Activated T-cell treated with anti-CD3 and anti-CD28 coated beads, Interleukin-2, amount 50 U/mL, for 24 hours (primary cell): Measurements from ENCODE around the gene PXN.

Experiments
- DNase-seq: peaks from one replicate; pipeline ENCODE4 v3.0.0-alpha.2; 2020
- H3K27ac Mint-ChIP-seq: 2 replicates; pipeline ENCODE4 v1.8.0; 2020; ENCODE audit warnings: mild to moderate bottlenecking, mixed read lengths
- H3K27me3 Mint-ChIP-seq: 2 replicates; pipeline ENCODE4 v1.8.0; 2020; ENCODE audit warnings: mixed read lengths
- H3K36me3 Mint-ChIP-seq: 2 replicates; pipeline ENCODE4 v1.8.0; 2020; ENCODE audit warnings: low read depth, mixed read lengths
- H3K4me1 Mint-ChIP-seq: 2 replicates; pipeline ENCODE4 v1.8.0; 2020; ENCODE audit warnings: low read depth, mixed read lengths
- H3K4me3 Mint-ChIP-seq: 2 replicates; pipeline ENCODE4 v1.8.0; 2020; ENCODE audit warnings: mild to moderate bottlenecking, moderate library complexity, mixed read lengths
- H3K9me3 Mint-ChIP-seq: 2 replicates; pipeline ENCODE4 v1.8.0; 2020; ENCODE audit warnings: mixed read lengths

Gene PXN

DNA sequence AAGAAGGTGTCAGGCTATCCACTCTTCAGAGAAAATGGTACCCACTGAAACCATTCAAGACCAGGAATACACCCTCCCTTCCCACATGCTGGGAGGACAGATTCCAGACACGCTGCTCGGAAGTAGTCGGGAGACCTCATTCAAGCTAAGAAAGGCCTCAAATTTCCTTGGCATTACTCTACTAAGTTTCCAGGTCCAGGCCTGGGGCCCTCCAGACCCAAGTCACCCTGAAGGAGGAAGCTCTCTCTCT is 37.6 kb downstream of the PXN start:
- H3K27me3 Mint-ChIP-seq, result no peaks in the 10 kb centered on the region
- no peaks in the 10 kb centered on the region for H3K9me3 Mint-ChIP-seq
- peak overlapping the region; percentile 96 for H3K27ac Mint-ChIP-seq
- no peak overlapping the region for H3K4me3 Mint-ChIP-seq
- H3K36me3 Mint-ChIP-seq, result peaks cover 27% of the 10 kb centered on the region
- peaks cover 78% of the 10 kb centered on the region for H3K4me1 Mint-ChIP-seq
- DNase-seq, result no peak

DNA sequence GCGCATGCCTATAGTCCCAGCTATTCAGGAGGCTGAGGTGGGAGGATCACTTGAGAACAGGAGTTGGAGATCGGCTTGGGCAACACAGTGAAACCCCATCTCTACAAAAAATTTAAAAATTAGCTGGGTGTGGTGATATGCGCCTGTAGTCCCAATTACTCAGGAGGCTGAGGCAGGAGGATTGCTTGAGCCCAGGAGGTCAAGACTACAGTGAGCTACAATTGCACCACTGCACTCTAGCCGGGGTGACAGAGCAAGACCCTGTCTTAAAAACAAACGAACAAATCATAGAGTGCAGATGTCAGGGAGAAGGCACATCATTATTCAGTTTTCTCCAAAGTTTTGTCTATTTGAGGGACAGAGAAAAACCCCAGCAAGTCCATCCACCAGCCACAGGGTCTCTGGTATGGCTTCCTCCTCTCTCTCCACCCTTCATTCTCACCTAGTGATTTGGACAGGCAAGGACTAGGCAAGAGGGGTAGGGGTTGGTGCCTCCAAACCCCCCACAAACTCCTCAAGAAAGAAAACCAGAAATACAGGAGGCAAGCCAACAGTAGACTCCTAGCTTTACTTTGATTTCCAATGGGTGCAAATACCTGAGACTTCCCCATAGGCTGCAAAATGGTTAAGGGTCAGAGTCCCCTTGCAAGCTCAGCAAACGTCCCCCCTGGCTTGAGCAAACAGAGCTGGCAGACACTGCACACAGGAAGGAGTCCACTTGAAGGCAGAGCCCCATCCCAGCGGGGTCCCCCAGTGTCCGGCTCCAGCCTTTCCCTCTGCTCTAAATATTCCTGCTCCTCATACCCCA is 38.1 kb downstream of the PXN start:
- Mint-ChIP-seq H3K4me3 (no peak overlapping the region), H3K27ac (peak overlapping the region; percentile 96), H3K27me3 (no peaks in the 10 kb centered on the region), H3K4me1 (peaks cover 73% of the 10 kb centered on the region), H3K9me3 (no peaks in the 10 kb centered on the region), H3K36me3 (peaks cover 31% of the 10 kb centered on the region)
- DNase-seq, result no peak

DNA sequence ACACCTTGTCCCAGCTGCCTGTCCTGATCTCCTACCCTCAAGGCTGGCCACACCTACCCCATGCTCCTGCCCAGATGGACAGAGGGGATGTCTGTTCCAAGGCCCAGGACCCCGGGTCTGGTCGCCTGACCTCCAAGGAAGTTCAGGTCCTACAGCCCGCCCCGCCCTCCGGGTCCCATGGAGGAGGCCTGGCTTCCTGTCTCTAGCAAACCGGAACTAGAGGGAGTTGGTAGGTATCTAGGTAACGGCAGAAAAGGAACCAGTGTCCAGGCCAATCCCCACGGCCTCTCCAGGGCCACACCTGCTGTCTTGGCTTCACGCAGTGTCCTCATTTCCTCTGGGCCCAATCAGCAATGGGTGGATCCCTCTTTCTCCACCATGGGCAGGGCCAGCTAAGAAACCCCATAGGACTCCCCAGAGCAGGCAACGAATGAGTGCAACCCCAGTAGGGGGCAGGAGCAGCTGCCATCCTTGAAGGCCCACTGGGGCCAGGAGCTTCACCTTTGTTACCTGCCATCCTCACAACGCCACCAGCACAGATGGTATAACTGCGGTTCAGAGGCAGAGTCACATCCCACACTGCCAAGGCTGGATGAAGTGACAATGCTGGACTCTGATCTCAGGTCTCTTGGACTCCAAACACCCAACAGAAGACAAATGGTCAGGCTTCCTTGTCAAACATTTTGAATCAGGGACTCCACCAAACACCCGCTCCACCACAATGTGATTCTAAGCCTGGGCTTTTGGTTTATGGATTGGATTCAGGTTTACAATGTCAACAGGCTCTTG is 39.5 kb downstream of the PXN start:
- peaks cover 42% of the 10 kb centered on the region for H3K36me3 Mint-ChIP-seq
- H3K27me3 Mint-ChIP-seq, result no peaks in the 10 kb centered on the region
- H3K4me3 Mint-ChIP-seq, result peak overlapping the region; percentile 64
- peak overlapping the region; percentile 92 for H3K27ac Mint-ChIP-seq
- peaks cover 59% of the 10 kb centered on the region for H3K4me1 Mint-ChIP-seq
- H3K9me3 Mint-ChIP-seq, result no peaks in the 10 kb centered on the region
- peak; percentile 47 for DNase-seq

- no peak for DNase-seq
- H3K9me3 Mint-ChIP-seq, result no peaks in the 10 kb centered on the region
- H3K27me3 Mint-ChIP-seq, result no peaks in the 10 kb centered on the region
- peak overlapping the region; percentile 92 for H3K27ac Mint-ChIP-seq
- H3K36me3 Mint-ChIP-seq, result peaks cover 51% of the 10 kb centered on the region
- H3K4me3 Mint-ChIP-seq, result peak overlapping the region; percentile 29
- H3K4me1 Mint-ChIP-seq, result peaks cover 50% of the 10 kb centered on the region
These were observed 40.4 kb downstream of the PXN start for GRCh38 chr12:120225200-120225558.

GRCh38 chr12:120224304-120225199 is 41.0 kb downstream of the PXN start:
- Mint-ChIP-seq H3K4me1 (peaks cover 44% of the 10 kb centered on the region), H3K27me3 (no peaks in the 10 kb centered on the region), H3K4me3 (peak overlapping the region; percentile 29), H3K9me3 (no peaks in the 10 kb centered on the region), H3K27ac (peak overlapping the region; percentile 92), H3K36me3 (peaks cover 57% of the 10 kb centered on the region)
- DNase-seq, result no peak

GRCh38 chr12:120223458-120224303 is 41.8 kb downstream of the PXN start:
- no peaks in the 10 kb centered on the region for H3K27me3 Mint-ChIP-seq
- no peaks in the 10 kb centered on the region for H3K9me3 Mint-ChIP-seq
- H3K36me3 Mint-ChIP-seq, result peaks cover 64% of the 10 kb centered on the region
- H3K27ac Mint-ChIP-seq, result peak overlapping the region; percentile 75
- no peak for DNase-seq
- H3K4me1 Mint-ChIP-seq, result peaks cover 35% of the 10 kb centered on the region
- H3K4me3 Mint-ChIP-seq, result no peak overlapping the region

DNA sequence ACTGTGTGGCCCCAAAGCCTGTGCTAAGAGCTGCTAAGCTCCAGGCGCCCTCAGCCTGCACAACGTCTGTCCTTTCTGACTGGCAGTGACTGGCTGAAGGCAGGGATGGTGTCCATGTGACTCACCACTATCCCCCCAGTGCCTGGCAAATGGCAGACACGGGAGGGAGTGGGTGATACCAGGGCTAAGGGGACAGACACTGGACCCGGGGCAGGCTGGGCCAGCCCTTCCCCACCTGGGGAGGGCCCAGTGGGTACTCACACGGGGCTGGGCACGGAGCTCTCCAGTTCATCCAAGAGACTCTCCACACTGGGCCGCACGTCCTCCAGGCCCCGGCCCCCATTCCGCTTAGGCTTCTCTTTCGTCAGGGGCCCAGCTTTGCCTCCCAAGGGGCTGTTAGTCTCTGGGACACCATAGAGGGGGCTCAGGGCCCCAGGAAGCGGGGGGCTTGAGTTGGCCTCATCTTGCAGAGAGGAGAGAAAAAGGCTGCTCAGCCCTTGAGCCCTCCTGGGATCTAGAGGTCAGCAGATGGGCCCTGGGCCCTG is 43.2 kb downstream of the PXN start:
- Mint-ChIP-seq H3K27ac (no peak overlapping the region), H3K4me3 (no peak overlapping the region), H3K9me3 (no peaks in the 10 kb centered on the region), H3K4me1 (peaks cover 22% of the 10 kb centered on the region), H3K36me3 (peaks cover 68% of the 10 kb centered on the region), H3K27me3 (no peaks in the 10 kb centered on the region)
- DNase-seq, result no peak

- Mint-ChIP-seq H3K4me1 (peaks cover 18% of the 10 kb centered on the region), H3K27me3 (no peaks in the 10 kb centered on the region), H3K4me3 (no peak overlapping the region), H3K9me3 (no peaks in the 10 kb centered on the region), H3K36me3 (peaks cover 66% of the 10 kb centered on the region), H3K27ac (no peak overlapping the region)
- no peak for DNase-seq
These were observed 44.0 kb downstream of the PXN start for GRCh38 chr12:120221576-120221900.

DNA sequence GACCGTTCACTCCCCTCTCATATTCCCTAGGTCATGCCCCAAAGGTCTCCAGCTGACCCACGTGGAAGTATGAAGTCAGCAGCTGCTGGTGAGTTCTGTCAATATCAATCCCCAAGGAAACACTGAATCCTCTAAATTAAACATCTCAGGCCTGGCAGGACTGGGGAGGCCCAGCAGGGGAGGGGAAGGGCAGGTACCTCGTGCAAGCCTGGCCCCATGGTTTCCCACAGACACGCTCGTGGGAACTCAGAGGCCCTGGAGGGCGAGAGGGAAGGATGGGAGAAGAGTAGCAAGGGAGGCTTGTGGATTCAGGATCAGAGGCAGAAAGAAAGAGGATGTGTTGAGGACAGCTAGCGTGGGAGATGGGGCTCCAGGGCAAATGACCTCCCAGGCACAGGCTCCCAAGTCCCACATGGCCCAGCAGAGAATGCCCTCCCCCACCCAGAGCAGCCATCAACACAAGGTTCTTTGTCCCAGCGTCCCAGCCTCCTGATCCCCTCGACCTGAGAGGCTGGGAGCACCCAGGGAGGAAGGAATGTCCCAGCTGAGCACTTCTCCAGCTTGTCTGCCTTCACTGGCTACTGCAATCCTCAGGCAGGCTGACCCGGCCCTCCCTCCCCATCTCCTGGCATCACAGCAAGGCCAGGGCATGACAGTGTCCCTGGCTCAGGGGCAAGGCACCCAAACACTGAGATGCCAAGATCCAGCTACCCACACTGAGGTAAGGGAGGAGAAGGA is 44.5 kb downstream of the PXN start:
- peaks cover 65% of the 10 kb centered on the region for H3K36me3 Mint-ChIP-seq

DNA sequence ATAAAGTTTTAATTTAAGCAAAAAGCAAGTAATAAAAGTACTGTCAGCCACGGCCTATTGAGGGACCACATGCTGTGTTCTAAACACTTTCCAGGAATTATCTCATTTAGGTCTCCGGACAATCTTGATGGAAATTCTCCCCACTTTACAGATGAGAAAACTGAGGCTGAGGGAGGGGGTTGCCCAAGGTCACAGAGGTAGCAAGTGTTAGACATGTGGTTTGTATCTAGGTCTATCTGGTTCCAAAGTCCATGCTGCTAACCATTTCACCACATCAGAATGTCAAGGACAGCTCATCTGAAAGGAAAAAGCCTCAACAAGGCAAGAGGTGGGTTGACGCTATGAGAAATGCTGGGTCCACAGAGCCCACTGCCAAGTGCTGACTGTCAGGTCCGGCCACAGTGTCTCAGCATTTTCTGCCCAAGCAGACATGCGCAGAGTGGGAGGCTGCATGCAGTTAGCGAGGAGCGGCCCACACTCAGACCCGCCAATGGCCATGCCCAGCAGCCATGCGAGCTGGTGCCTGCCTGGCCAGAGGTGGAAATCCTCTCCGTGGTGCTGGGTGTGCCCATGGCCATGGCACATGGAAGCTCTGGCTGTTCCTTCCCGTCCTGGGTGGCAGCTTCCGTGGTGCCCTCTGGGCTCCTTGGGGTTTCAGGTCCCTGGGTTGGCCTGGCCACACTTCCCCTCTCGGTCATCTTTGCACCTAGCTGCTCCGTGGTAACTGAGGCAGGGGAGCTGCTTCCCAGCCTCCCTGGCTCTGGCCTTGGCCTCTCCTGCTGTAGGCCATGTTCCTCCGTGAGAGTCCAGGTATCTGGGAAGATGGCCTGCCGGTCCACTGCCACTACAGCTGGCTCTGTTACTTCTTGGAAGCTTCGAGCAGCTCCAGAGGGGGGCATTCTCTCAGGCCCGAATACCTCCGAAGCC is 46.6 kb downstream of the PXN start:
- no peak for DNase-seq
- no peaks in the 10 kb centered on the region for H3K9me3 Mint-ChIP-seq
- H3K27ac Mint-ChIP-seq, result peak overlapping the region; percentile 52
- H3K4me3 Mint-ChIP-seq, result no peak overlapping the region
- H3K4me1 Mint-ChIP-seq, result no peaks in the 10 kb centered on the region
- peaks cover 70% of the 10 kb centered on the region for H3K36me3 Mint-ChIP-seq
- no peaks in the 10 kb centered on the region for H3K27me3 Mint-ChIP-seq

More for the DNA sequence above, 44.5 kb downstream of the PXN start:
- no peak overlapping the region for H3K4me3 Mint-ChIP-seq
- peak overlapping the region; percentile 80 for H3K27ac Mint-ChIP-seq
- no peaks in the 10 kb centered on the region for H3K27me3 Mint-ChIP-seq
- H3K4me1 Mint-ChIP-seq, result peaks cover 13% of the 10 kb centered on the region
- no peak for DNase-seq
- no peaks in the 10 kb centered on the region for H3K9me3 Mint-ChIP-seq

DNA sequence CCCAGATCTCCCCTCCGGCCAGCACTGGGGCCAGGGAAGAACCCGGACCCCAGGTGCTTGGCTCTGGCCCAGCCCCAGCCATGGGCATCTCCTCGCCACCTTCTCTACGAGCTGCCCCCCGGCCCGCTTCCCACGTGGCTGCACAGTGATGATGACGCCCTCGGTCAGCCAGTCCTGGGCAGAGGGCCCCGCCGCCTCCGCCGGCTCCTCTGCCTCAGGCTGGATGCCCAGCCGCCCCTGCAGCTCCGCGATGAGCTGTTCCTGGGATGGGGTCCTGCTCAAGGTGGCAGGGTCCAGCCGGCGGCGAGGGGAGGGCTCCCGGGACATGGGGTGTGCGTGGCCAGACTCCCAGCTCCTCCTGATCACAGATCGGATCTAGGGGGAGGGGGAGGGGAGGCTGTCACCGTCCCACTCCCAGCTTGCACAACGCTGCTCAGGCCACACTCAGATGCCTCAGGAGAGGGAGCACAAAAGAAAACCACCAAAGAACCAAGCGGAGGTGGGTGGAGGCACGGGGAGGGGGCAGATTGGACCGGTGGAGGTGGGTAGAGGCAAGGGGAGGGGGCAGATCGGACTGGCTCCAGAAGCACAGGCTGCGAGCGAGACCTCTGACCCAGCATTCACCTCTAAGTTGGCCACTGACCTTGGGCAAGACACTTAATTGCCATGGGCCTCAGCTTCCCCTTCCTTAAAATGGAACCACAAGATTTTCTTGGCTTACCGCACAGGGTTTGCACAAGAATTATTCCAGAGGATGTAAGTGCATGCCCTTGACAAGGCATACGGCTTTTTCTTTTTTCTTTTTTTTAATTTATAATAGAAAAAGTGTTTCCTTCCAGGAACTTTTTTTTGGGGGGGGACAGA is 48.6 kb downstream of the PXN start:
- Mint-ChIP-seq H3K9me3 (no peaks in the 10 kb centered on the region), H3K36me3 (peaks cover 72% of the 10 kb centered on the region), H3K27ac (no peak overlapping the region), H3K27me3 (no peaks in the 10 kb centered on the region), H3K4me1 (no peaks in the 10 kb centered on the region), H3K4me3 (no peak overlapping the region)
- no peak for DNase-seq
